WTC11 (cell line): ENCODE measurements around the gene C22orf31.

Source experiments
- CBFB ChIP-seq: sonication (generic); formaldehyde crosslinking; IDR thresholded peaks from 2 replicates; pipeline ENCODE4 v1.8.1; 2022; ENCODE audit warnings: mild to moderate bottlenecking, low read depth, missing genetic modification reagents
- TEAD4 ChIP-seq: sonication (generic); formaldehyde crosslinking; IDR thresholded peaks from 2 replicates; pipeline ENCODE4 v1.8.0; 2022; ENCODE audit warnings: mild to moderate bottlenecking, missing genetic modification reagents
- TF ChIP-seq, protein P1 (sequence below): fragments of 200-600 bp; IDR thresholded peaks from 2 replicates; pipeline ENCODE4 v1.8.0; 2022; ENCODE audit warnings: antibody characterized with exemption

DNA sequence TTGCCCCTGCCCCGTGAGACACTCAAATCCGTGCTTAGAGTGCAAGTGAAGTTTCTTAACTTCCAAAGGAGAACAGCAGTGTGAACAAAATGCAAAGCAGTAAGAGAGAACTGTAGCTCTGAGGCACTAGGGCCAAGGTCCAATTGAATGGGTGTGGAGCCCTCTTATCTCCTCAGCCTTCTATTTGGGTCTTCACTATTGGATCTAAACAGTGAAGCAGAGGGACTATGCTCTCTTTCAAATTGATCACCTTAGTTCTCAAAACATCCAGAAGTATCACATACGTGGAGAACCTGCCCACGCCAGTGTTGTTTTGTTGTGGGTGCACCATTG lies 49.6 kb downstream of the C22orf31 start:
- TF ChIP-seq, protein P1, sequence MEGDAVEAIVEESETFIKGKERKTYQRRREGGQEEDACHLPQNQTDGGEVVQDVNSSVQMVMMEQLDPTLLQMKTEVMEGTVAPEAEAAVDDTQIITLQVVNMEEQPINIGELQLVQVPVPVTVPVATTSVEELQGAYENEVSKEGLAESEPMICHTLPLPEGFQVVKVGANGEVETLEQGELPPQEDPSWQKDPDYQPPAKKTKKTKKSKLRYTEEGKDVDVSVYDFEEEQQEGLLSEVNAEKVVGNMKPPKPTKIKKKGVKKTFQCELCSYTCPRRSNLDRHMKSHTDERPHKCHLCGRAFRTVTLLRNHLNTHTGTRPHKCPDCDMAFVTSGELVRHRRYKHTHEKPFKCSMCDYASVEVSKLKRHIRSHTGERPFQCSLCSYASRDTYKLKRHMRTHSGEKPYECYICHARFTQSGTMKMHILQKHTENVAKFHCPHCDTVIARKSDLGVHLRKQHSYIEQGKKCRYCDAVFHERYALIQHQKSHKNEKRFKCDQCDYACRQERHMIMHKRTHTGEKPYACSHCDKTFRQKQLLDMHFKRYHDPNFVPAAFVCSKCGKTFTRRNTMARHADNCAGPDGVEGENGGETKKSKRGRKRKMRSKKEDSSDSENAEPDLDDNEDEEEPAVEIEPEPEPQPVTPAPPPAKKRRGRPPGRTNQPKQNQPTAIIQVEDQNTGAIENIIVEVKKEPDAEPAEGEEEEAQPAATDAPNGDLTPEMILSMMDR: no peak
- TF ChIP-seq CBFB (CRISPR knock-in tag): no peak
- TF ChIP-seq TEAD4 (CRISPR knock-in tag): no peak
